Measurements from ENCODE around the gene NRXN3. TPM values are rescaled to one million over a fixed set of nuclear protein-coding genes. Genes with fewer than 3 reads are reported as not detected.

Gene NRXN3
- polyA plus RNA-seq, 1 donor: 0.58 TPM

GRCh38 chr14:79856381-79856780 lies 1686.2 kb downstream of the NRXN3 start:
- no peak for DNase-seq (ENCODE audit: low read depth)

GRCh38 chr14:79861111-79861510 lies 1690.9 kb downstream of the NRXN3 start:
- DNase-seq (ENCODE audit: low read depth): no peak

GRCh38 chr14:79862045-79862444 lies 1691.9 kb downstream of the NRXN3 start:
- no peak for DNase-seq (ENCODE audit: low read depth)

- no peak for DNase-seq (ENCODE audit: low read depth)
Observed at GRCh38 chr14:79871136-79871535, 1701.0 kb downstream of the NRXN3 start.

GRCh38 chr14:79878229-79878628 lies 1708.1 kb downstream of the NRXN3 start:
- no peak for DNase-seq (ENCODE audit: low read depth)

GRCh38 chr14:79878785-79879184 lies 1708.6 kb downstream of the NRXN3 start:
- no peak for DNase-seq (ENCODE audit: low read depth)

GRCh38 chr14:79881299-79881698 lies 1711.1 kb downstream of the NRXN3 start:
- DNase-seq (ENCODE audit: low read depth): no peak

GRCh38 chr14:79890527-79890926 lies 1720.4 kb downstream of the NRXN3 start:
- DNase-seq (ENCODE audit: low read depth): no peak

GRCh38 chr14:79896009-79896408 lies 1725.8 kb downstream of the NRXN3 start:
- no peak for DNase-seq (ENCODE audit: low read depth)

- no peak for DNase-seq (ENCODE audit: low read depth)
Observed at GRCh38 chr14:79899610-79900009, 1729.4 kb downstream of the NRXN3 start.

GRCh38 chr14:79904497-79904896 lies 1734.3 kb downstream of the NRXN3 start:
- DNase-seq (ENCODE audit: low read depth): no peak

- no peak for DNase-seq (ENCODE audit: low read depth)
Observed at GRCh38 chr14:79906994-79907393, 1736.8 kb downstream of the NRXN3 start.

GRCh38 chr14:79910086-79910485 lies 1739.9 kb downstream of the NRXN3 start:
- DNase-seq (ENCODE audit: low read depth): no peak

GRCh38 chr14:79911744-79912143 lies 1741.6 kb downstream of the NRXN3 start:
- DNase-seq (ENCODE audit: low read depth): no peak

GRCh38 chr14:79914595-79914994 lies 1744.4 kb downstream of the NRXN3 start:
- no peak for DNase-seq (ENCODE audit: low read depth)

- no peak for DNase-seq (ENCODE audit: low read depth)
Observed at GRCh38 chr14:79915406-79915805, 1745.2 kb downstream of the NRXN3 start.

- DNase-seq (ENCODE audit: low read depth): no peak
Observed at GRCh38 chr14:79916281-79916680, 1746.1 kb downstream of the NRXN3 start.

- DNase-seq (ENCODE audit: low read depth): no peak
Observed at GRCh38 chr14:79916892-79917291, 1746.7 kb downstream of the NRXN3 start.
